HK-2 (cell line): Measurements from ENCODE around the gene CYP1A2.
"Not testable (repeated sequence)": the region's sequence is repeated elsewhere in the genome, so short reads cannot be mapped to it uniquely, and the experiment has no call there.

Experiments
- DNase-seq: peaks from one replicate; pipeline ENCODE4 v3.0.0-alpha.2; 2018; ENCODE audit not compliant: unreplicated experiment

CYP1A2 gene

DNA sequence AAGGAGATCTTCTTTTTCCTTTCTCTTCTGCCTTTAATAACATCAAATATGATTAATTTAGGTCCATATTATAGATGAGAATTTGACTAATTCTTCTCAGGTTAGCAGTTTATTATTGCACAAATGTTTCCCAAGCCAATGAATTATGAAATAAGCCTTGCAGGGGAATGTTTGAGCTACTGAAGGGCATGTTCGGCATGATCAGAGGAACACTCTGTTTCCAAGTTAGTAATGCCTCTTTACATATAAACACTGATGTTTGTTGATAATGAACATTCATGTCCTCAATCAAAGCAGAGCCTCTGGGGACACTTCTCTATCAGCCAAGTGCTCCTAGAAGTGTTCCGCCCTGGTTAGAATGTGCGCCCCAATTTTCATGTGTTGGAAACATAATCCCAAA lies 13.3 kb upstream of the CYP1A2 start:
- DNase-seq = no peak

DNA sequence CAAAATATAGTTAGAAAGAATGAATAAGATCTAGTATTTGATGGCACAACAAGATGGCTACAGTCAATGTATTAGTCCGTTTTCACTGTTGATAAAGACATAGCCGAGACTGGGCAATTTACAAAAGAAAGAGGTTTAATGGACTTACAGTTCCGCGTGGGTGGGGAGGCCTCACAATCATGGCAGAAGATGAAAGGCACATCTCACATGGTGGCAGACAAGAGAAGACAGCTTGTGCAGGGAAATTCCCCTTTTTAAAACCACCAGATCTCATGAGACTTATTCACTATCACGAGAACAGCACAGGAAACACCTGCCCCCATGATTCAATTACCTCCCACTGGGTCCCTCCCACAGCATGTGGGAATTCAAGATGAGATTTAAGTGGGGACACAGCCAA lies 10.4 kb upstream of the CYP1A2 start:
- DNase-seq = not testable (repeated sequence)

DNA sequence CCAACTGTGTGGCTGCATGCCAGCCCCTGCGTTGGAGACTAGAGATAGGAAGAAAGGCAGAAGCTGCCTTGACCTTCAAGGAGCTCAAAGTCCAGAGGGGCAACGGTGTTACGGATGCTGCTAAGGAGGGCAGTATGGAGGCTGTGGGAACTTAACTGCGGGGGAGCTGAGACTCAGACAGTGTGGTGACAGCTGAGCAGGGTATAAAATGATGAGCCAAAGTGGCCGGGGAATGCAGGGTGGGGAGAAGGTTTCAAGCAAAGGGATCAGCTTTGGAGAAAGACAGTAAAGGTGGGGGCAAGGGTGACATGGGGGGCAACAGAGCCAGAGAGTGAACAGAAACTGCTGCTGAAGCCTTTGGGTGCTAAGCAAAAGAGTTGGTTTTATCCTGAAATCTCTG lies 6.2 kb upstream of the CYP1A2 start:
- no peak for DNase-seq

DNA sequence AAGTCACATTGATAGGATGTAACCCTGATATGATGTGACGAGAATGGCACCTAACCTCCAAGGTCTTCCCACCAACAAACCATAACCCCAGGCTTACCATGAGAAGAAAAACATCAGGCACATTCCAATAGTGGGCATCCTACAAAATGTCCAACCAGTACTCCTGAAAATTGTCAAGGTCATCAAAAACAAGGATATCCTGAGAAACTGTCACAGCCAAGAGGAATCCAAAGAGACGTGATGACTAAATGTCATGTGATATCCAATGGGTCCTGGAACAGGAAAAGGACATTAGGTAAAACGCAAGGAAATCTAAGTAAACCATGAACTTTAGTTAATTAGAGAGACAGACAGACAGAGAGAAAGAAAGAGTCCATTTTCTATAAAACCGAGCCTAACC lies 2.3 kb upstream of the CYP1A2 start:
- DNase-seq = no peak

DNA sequence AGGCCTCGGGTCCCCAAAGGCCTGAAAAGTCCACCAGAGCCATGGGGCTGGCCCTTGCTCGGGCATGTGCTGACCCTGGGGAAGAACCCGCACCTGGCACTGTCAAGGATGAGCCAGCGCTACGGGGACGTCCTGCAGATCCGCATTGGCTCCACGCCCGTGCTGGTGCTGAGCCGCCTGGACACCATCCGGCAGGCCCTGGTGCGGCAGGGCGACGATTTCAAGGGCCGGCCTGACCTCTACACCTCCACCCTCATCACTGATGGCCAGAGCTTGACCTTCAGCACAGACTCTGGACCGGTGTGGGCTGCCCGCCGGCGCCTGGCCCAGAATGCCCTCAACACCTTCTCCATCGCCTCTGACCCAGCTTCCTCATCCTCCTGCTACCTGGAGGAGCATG lies 1.2 kb downstream of the CYP1A2 start:
- no peak for DNase-seq

DNA sequence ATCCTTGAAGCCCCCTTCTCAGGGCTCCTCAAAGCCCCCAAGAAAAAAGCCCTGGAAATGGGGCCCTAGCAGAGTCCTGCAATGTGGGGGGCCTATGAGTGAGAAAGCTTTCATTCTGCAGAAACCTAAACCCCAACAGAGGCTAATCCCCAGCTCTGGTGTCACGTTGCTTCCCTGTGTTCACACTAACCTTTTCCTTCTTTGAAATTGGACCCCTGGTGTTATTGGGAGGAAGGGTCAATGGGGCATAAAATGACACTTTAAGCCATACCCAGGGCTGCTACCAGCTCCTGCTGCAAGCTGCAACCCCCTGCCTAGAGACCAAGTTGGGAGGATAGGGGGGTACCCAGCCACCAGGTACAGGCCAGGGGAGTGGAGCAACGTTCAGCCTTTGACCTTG lies 2.1 kb downstream of the CYP1A2 start:
- DNase-seq = no peak

DNA sequence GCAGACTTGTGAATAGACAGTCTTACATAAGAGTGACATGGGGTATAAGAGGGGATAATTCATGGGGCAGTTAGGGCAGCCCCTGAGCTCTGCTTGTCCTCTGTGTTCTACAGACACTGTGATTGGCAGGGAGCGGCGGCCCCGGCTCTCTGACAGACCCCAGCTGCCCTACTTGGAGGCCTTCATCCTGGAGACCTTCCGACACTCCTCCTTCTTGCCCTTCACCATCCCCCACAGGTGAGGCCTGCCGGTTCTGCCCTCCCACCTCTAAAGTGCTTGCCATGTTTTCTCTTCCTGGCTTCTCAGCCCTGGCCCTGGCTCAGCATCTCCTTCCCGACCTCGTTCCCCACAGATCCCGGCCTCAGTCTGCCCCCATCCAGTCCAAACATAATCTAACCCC lies 3.4 kb downstream of the CYP1A2 start:
- no peak for DNase-seq

DNA sequence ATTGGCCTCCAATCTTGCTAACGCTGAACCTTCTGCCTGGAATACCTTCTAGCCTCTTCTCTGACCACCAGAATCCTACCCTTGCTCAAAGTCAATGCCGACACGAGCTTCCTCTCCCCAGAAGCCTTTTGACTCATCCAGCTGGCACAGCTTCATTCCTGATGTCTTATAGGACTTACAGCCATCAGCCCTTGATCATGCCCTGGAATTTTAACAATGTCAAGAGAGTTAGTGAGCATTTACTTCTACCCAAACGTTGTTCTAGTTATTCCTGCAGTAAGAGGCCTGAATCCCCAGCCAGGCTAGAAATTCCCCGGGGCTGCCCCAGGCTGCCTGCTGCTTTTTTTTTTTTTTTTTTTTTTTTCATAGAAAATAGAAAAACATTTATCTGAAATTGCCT lies 3.9 kb downstream of the CYP1A2 start:
- peak; percentile 29 for DNase-seq

DNA sequence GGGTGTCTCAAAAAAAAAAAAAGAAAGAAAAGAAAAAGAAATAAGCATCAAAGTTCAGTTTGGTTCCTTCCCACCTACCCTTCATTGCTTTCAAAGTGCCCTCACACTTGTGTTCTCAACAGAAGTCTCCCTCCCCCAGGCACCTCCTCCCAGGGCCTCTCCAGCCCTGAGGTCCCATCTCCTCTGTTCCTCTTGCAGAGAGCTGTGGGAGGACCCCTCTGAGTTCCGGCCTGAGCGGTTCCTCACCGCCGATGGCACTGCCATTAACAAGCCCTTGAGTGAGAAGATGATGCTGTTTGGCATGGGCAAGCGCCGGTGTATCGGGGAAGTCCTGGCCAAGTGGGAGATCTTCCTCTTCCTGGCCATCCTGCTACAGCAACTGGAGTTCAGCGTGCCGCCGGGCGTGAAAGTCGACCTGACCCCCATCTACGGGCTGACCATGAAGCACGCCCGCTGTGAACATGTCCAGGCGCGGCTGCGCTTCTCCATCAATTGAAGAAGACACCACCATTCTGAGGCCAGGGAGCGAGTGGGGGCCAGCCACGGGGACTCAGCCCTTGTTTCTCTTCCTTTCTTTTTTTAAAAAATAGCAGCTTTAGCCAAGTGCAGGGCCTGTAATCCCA lies 6.1 kb downstream of the CYP1A2 start:
- no peak for DNase-seq

DNA sequence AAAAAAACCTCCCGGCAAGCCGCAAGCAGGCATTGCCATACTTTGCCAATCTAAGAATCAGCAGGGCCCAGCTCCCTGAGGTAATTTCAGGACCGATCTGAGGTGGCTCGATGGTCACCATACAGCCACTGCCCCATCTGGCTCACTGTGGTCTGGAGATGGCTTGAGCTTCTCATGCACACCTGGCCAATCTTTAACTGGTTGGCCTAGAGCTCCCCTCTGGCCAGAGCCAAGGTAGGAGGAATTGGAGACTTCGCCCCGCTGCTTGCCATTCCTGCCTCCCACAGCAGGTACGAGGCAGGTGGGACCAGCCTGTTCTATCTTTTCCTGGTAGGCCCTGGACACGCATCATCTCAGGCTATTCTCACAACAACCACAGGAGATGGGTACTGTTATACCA lies 10.1 kb downstream of the CYP1A2 start:
- DNase-seq = no peak

DNA sequence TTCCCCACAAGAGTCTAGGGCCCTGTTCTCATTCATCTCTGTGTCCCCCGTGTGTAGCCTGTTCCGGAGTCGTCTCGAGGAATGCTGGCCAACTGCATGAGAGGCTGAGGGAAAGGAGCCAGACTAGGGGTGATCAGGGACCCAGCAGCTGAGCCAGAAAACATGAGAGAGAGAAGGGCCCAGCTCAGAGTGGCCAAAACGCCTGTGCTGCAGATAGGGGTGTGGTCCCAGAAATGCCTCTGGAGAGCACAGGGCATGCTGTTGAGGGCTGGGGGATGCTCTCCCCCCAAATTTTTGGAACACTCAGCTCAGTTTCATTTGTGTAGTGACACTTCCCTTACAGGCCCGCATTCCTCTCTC lies 14.1 kb downstream of the CYP1A2 start:
- DNase-seq = no peak

DNA sequence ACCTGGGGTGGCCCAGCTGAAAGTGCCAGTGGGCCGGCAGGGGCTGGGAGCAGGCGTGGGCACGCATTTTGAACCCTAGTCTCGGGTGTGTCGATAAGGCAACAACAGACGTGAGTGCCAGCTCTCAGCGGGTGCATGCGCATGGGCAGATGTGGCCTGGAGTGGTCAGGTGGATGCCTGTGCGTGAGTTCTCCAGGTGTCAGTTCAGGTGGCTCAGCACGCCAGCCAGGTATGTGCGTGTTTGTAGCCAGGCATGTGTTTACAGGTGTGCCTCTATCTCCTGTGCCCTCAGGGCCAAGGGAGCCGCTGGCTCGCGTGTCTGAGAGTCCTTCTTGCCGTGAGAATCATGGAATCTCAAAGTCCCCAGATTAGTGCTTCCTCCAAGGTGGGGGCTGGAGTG lies 14.8 kb downstream of the CYP1A2 start:
- DNase-seq = no peak

DNA sequence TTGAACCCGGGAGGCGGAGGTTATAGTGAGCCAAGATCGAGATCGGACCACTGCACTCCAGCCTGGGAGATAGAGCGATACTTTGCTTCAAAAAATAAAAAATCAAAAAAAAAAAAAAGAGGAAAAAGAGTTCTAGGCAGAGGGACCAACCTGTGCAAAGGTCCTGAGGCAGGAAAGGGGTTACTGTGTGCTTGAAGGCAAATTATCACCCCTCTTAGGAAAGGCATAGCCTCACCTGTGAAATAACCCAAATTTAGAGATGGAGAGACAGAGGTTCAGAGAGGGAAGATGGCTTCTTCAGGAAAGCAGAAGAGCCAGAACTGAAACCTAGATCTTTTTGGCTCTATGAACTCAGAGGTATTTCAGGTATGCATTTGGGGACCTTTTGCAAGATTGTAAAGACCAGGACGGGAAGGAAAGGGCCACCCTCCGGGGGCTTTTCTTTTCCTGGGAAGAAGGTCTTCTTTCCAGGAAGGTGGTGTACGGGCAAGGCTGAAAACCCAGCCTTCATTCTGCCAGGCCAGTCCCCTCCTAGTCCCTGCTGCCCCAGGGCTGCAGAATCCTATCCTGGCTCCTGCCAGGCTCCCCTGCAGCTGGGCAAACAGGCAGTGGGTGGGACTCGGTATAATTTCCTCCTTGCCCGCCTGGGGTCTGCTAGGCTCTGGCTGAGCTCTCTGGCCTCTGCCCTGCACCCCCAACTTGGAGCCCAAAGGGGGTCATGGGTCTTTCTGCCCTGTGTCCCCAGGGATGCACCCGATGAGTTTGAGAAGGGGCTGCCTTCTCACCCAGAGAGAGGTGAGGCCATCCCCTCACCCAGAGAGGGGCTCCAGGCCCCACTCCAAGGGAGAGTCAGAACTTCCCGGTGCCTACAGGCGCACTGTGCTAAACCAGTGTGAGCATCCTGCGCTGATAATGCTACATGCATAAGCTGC lies 18.8 kb downstream of the CYP1A2 start:
- no peak for DNase-seq

DNA sequence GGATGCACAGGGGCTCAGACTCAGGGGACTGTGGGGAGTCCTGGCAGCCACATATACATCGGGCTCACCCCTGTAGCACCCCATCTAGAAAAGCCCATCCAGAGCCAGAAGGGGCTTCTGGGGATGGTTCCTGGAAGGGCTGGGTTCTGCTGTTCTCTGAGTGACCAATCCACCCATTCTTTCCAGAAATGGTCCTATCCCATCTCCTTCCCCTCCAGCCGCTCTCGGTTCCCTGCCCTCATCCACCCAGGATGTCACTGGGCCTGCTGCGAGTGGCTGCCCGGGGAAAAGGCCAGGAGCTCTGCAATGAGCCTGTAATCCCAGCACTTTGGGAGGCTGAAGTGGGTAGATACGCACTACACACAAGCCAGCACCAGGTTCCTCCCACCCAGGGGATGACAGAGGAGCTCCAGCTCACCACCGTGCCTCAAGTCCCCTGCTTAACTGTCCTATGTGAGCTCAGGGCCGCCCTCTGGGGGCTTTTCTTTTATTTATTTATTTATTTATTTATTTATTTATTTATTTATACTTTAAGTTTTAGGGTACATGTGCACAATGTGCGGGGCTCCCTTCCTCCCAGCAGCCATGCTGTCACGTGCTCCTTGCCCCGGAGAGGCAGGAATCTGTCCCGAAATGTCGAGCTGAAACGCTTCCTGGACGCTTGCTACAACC lies 19.6 kb downstream of the CYP1A2 start:
- no peak for DNase-seq

DNA sequence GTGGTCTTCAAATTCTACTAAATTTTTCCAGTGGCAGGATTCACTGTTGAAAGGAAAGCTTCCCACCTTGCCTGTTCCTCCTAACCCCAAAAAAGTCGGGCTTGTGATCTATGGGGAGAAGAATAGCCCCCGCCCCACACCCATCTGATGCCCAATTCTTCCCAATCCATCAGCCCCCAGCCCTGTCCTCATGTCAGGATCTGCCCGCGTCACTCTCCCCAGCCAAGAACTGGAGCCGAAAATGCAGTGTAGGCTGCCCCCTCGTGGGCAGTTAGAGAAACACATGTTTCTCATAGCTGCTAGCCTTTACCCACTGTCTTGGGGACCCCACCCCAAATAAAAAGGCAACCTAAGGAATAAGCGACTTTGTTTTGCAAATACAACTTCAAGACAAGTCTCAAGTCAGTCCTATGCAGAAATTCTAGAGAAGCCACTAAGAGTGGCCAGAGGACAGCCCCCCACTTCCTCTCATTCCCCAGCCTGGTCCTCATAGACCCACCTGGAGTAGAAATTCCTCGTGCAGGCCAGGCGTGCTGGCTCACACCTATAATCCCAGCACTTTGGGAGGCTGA lies 20.2 kb downstream of the CYP1A2 start:
- peak; percentile 52 for DNase-seq

DNA sequence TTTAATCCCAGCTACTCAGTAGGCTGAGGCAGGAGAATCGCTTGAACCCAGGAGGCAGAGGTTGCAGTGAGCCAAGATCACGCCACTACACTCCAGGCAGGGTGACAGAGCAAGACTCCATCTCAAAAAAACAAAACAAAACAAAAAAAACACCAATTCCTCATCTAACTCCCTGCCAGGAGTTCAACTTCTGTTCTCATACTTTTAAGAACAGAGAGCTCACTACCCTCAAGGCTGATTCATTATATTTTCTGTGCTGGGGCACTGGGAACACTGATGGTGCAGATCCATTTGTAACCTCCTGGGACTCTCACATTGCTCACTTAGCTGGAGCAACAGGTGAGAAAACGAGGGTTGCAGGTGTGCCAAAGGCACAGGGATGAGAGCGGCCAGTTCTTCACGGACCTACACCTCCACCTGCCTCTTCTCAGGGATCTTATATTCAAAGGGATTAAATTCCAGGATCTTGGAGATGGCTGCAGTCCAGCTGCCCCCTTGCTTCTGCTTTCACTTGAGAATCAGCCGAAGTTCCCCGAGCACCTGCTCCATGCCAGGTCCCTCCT lies 20.9 kb downstream of the CYP1A2 start:
- DNase-seq = no peak

DNA sequence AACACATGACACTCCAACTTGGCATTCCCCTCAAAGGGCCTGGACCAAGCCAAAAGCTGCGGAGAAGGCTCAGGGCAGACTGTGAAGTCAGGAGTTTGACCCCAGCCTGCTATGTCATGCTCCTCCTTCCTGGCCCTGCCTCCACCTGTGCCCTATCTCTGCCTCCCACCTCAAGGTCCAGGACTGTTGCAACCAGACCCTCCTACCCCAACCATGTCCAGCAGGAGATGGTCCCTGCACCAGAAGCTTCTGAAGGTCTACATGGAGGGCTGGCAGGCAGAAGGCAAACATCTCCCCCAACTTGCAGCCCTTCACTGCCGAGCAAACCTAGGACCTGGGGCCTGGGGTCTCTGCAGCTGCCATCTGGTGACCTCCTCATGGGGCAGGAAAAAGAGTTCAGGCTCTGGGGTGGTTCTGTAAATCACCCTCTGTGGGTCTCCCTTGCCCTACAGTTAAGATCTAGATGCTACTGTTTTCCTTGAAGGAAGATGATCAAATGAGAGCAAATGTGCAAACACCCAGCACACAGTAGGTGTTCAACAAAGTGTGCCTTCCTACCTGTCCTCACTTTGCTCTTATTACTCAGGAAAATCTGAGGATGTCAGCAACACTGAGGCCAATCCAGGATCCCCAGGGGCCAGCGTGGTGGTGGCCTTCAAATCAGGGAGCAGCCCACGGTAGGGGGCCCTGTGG lies 21.7 kb downstream of the CYP1A2 start:
- DNase-seq = no peak

DNA sequence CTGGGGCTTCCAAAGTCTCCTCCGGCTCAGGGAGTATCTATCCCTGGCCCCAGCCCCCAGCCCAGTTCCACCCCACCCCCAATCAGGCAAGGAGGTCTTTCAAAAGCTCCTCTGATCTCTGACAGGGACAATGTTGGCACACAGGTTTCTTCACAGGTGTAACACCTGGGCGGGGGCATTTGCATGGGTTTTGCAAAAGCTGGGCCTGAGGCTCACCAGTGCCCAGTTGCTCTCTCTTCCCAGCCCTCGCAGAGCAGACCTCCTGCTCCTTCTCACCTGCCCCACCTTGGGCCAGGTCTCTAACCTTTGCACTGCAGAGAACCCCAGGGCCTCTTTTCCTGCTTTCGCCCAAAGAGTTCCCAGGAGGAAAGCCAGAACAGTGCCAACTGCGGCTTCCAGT lies 24.7 kb downstream of the CYP1A2 start:
- no peak for DNase-seq

DNA sequence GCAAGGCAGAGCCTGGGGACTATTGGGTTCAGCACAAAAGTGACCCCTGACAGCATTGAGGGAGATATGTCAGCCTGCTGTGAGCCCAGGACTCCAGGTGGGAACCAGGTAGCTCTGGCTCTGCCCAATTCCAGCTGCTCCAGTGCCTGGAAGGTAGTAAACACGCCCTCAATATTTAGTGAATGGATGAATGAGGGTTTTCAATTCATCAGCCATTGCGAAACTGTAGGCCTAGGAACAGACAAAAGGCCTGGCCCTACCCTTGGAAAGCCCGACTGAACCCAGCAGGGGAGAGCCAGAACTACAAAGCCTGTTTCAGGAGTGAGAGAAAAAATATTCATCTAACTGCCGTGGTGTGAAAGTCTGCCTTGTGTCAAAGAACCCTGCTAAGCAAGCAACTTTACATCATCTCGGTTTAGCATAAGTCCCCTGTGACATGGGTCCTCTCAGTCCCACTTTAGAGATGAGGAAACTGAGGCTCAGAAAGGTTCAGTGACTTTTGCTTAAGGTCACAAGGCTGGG lies 25.1 kb downstream of the CYP1A2 start:
- DNase-seq = no peak

DNA sequence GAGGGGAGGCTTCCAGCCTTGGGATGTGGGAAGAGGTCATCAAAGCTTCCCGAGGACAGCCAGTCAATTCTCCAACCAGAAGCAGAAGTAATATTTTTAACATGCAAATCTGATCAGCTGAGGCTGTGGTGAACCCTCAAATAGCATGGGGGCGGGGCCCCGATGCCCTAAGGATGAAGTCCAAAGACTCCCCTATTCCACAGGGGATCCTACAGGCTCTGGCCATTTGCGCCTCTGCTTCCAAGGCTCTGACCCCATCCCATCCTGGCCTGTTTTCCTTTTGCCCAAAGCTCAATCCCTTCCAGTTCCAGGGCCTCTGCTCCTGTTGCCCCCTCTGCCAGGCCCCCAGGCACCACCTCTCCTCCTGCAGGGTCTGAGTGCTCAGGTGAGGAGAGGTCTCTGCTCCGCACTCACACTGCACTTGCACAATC lies 26.5 kb downstream of the CYP1A2 start:
- no peak for DNase-seq

DNA sequence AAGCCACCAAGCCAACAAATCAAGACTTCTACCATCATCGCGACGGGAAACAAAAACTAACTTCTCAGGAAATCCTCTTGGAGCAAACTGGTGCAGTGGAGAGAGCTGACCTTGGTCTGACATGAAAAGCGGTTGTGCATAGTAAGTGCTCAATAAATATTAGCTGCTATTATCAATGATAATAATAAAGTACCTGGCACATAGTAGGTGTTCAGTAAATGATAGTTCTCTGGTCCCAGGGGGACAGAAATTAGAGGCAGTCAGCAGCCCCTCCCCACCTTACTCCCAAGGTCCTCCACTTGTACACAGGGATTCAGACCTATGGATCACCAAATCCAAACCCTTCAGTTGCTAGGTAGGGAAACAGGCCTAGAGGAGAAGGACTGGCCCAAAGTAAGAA lies 27.2 kb downstream of the CYP1A2 start:
- DNase-seq = no peak
